ENCODE data around the gene FAM169A. TPM values are rescaled to one million over a fixed set of nuclear protein-coding genes. Genes with fewer than 3 reads are reported as not detected.

Gene FAM169A
- total RNA-seq, 1 donor from 2014 or later = 8.2 TPM

- ATAC-seq (ENCODE audit: low read depth) (no peak), DNase-seq (no peak)
- no peaks in the 10 kb centered on the region for H3K36me3 Mint-ChIP-seq (ENCODE audit: low read depth)
- no peak overlapping the region for H3K27ac Mint-ChIP-seq
- CTCF ChIA-PET = no interaction called here
- peaks cover 2% of the 10 kb centered on the region for H3K27me3 Mint-ChIP-seq
- no peak for TF ChIP-seq CTCF (IDR thresholded peaks at IDR 0.05)
- intact Hi-C loops (cut with micrococcal nuclease) = no loop called here
- H3K4me3 Mint-ChIP-seq = no peak overlapping the region
- POLR2A ChIA-PET = no interaction called here
- peaks cover 8% of the 10 kb centered on the region for H3K9me3 Mint-ChIP-seq
- no peaks in the 10 kb centered on the region for H3K4me1 Mint-ChIP-seq
These were observed 30.9 kb upstream of the FAM169A start for GRCh38 chr5:74897049-74897448.

- no peak for ATAC-seq (ENCODE audit: low read depth)
- POLR2A ChIA-PET = no interaction called here
- Mint-ChIP-seq H3K27ac (no peak overlapping the region), H3K4me3 (no peak overlapping the region), H3K27me3 (peaks cover 2% of the 10 kb centered on the region), H3K4me1 (no peaks in the 10 kb centered on the region), H3K9me3 (peaks cover 8% of the 10 kb centered on the region), H3K36me3 (ENCODE audit: low read depth) (no peaks in the 10 kb centered on the region)
- CTCF ChIA-PET = no interaction called here
- DNase-seq = no peak
- intact Hi-C loops (cut with micrococcal nuclease) = no loop called here
- no peak for TF ChIP-seq CTCF (IDR thresholded peaks at IDR 0.05)
These were observed 29.7 kb upstream of the FAM169A start for GRCh38 chr5:74895906-74896305.

GRCh38 chr5:74894351-74894750 lies 28.2 kb upstream of the FAM169A start:
- DNase-seq = no peak
- no peak overlapping the region for H3K27ac Mint-ChIP-seq
- H3K36me3 Mint-ChIP-seq (ENCODE audit: low read depth) = no peaks in the 10 kb centered on the region
- no peak for TF ChIP-seq CTCF (IDR thresholded peaks at IDR 0.05)
- peaks cover 2% of the 10 kb centered on the region for H3K27me3 Mint-ChIP-seq
- POLR2A ChIA-PET = no interaction called here
- H3K4me1 Mint-ChIP-seq = no peaks in the 10 kb centered on the region
- H3K4me3 Mint-ChIP-seq = no peak overlapping the region
- intact Hi-C loops (cut with micrococcal nuclease) = no loop called here
- ATAC-seq (ENCODE audit: low read depth) = no peak
- CTCF ChIA-PET = no interaction called here
- H3K9me3 Mint-ChIP-seq = peaks cover 8% of the 10 kb centered on the region

- no peak for DNase-seq
- no peak for ATAC-seq (ENCODE audit: low read depth)
- Mint-ChIP-seq H3K27ac (no peak overlapping the region), H3K9me3 (peaks cover 8% of the 10 kb centered on the region), H3K36me3 (ENCODE audit: low read depth) (no peaks in the 10 kb centered on the region), H3K4me3 (no peak overlapping the region), H3K4me1 (no peaks in the 10 kb centered on the region), H3K27me3 (peaks cover 2% of the 10 kb centered on the region)
- ChIA-PET POLR2A (no interaction called here), CTCF (no interaction called here)
- no peak for TF ChIP-seq CTCF (IDR thresholded peaks at IDR 0.05)
- intact Hi-C loops (cut with micrococcal nuclease) = no loop called here
These were observed 26.7 kb upstream of the FAM169A start for GRCh38 chr5:74892921-74893320.

- TF ChIP-seq CTCF (IDR thresholded peaks at IDR 0.05) = no peak
- Mint-ChIP-seq H3K4me3 (no peak overlapping the region), H3K9me3 (peaks cover 4% of the 10 kb centered on the region), H3K36me3 (ENCODE audit: low read depth) (no peaks in the 10 kb centered on the region), H3K27me3 (peaks cover 2% of the 10 kb centered on the region), H3K27ac (no peak overlapping the region), H3K4me1 (no peaks in the 10 kb centered on the region)
- ATAC-seq (ENCODE audit: low read depth) (no peak), DNase-seq (no peak)
- intact Hi-C loops (cut with micrococcal nuclease) = no loop called here
- POLR2A ChIA-PET = no interaction called here
- CTCF ChIA-PET = no interaction called here
These were observed 23.4 kb upstream of the FAM169A start for GRCh38 chr5:74889523-74890105.

Data from activated B cell treated with CpG ODN at 0.5 μM for 24 hours (primary cell).